ENCODE measurements around the gene AP1B1. TPM values are rescaled to one million over a fixed set of nuclear protein-coding genes. Genes with fewer than 3 reads are reported as not detected.

Gene AP1B1
- total and polyA plus RNA-seq, 2 of the 4 experiments (the other 2 are of a cell fraction) = 55.7 to 70.8 TPM

- TF ChIP-seq MAZ (IDR thresholded peaks at IDR 0.05; ENCODE audit: borderline replicate concordance, low read depth, low read length) = no peak
These were observed 76.7 kb downstream of the AP1B1 start (continued) for GRCh38 chr22:29311464-29312217.

DNA sequence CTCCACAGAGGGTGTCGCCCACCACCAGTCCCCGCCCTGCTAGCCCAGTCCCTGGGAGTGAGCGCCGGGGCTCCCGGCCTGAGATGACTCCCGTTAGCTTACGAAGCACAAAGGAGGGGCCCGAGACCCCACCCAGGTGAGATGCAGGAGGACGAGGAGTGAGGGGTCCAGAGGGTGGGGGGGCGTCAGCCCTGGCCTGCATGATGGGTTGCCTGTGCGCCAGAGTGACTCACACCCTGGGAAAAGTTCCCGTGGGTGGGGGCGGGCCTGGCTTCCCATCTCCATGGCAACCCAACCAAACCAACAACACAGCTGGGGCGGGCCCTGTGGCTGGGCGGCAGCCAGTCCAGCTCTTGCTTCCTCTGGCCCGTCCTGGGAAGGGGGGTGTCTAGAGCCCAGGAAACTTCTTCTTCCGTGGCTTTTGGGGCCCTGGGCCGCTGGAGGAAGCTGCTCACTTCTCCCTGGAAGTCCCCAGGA, 77.5 kb downstream of the AP1B1 start:
- H4K5ac ChIP-seq (ENCODE audit: low read depth, low read length) = no peak overlapping the region
- peak overlapping the region; percentile 61 for H3K4ac ChIP-seq (ENCODE audit: low read depth, low read length)
- H2AFZ ChIP-seq (replicated peaks; ENCODE audit: low read length, poor library complexity) = peak overlapping the region; percentile 87
- POLR2A ChIA-PET (ENCODE audit: unreplicated experiment) = interaction anchor here (0.5 kb wide), 1 partner anchor 63 kb away, joined by 7 read pairs; no protein-coding TSS in a partner anchor
- peak overlapping the region; percentile 96 for H2AK9ac ChIP-seq (replicated peaks; ENCODE audit: low read depth, low read length, poor library complexity)
- peaks cover 8 to 42% of the 10 kb centered on the region in 2 experiments; a peak in 3 of 4 replicates for H3K79me1 ChIP-seq (ENCODE audit: low read depth in 1 of 2, low read length in 2 of 2)
- no TSS peak for BruUV-seq (replicated peaks)
- peak overlapping the region in 1 of 2 experiments; percentile 40; a peak in 1 of 4 replicates for H4K8ac ChIP-seq (ENCODE audit: low read depth in 2 of 2, low read length in 2 of 2)
- H3K4me3 ChIP-seq (ENCODE audit: insufficient read depth, low read depth, low read length) = no peak overlapping the region
- H2AK5ac ChIP-seq (ENCODE audit: low read depth, low read length) = peak overlapping the region; percentile 88
- no CpG with 5 or more reads among the region's 18 CpGs for WGBS, 2 experiments (ENCODE audit: extremely low coverage in 2 of 2, insufficient read length in 1 of 2)
- no peak overlapping the region for H4K91ac ChIP-seq (ENCODE audit: insufficient read depth, low read depth, low read length)
- no peak overlapping the region for H2BK5ac ChIP-seq (ENCODE audit: low read depth, low read length, poor library complexity, severe bottlenecking)
- H3K9ac ChIP-seq (ENCODE audit: low read depth, low read length) = no peak overlapping the region
- H3K4me2 ChIP-seq (ENCODE audit: low read depth, low read length) = peak overlapping the region; percentile 45; the same call in 1 of the 2 replicates
- no peak overlapping the region for H3K14ac ChIP-seq (replicated peaks; ENCODE audit: low read depth, low read length)
- H2BK120ac ChIP-seq (ENCODE audit: low read depth, low read length) = no peak overlapping the region
- no peak overlapping the region for H3K23ac ChIP-seq (ENCODE audit: low read depth, low read length)
- H3K27ac ChIP-seq (ENCODE audit: insufficient read depth, low read length) = 0 out of 2 replicates have a peak overlapping the region, but pooled peaks have one; percentile 33
- ATAC-seq (ENCODE audit: low read depth) (peak; percentile 57), DNase-seq (peak; percentile 96)
- peaks cover 16% of the 10 kb centered on the region for H3K4me1 ChIP-seq (ENCODE audit: control insufficient read depth, insufficient read depth, low read length)
- no peak overlapping the region for H3K56ac ChIP-seq (ENCODE audit: extremely low read depth, insufficient read depth, low read length)
- H4K20me1 ChIP-seq (ENCODE audit: insufficient read depth, low read length) = peaks cover 34% of the 10 kb centered on the region
- H2BK20ac ChIP-seq (ENCODE audit: low read depth, low read length) = no peak overlapping the region
- in situ Hi-C loops (cut with MboI; ENCODE audit: low sequenced_read_pairs) (no loop called here), intact Hi-C loops (cut with micrococcal nuclease) (no loop called here), dilution Hi-C loops (cut with HindIII; ENCODE audit: low sequenced_read_pairs, unreplicated experiment) (no loop called here)
- H3K36me3 ChIP-seq (ENCODE audit: control insufficient read depth, insufficient read depth, low read length) = peaks cover 2% of the 10 kb centered on the region; the same call in 1 of the 2 replicates
- peaks cover 5% of the 10 kb centered on the region; the same call in 1 of the 2 replicates for H3K9me1 ChIP-seq (ENCODE audit: insufficient read depth, low read length)
- H3K18ac ChIP-seq (ENCODE audit: low read depth, low read length) = no peak overlapping the region
- CTCF ChIA-PET = no interaction called here
- H2BK15ac ChIP-seq (ENCODE audit: low read depth, low read length) = no peak overlapping the region
- H3K9me3 ChIP-seq (ENCODE audit: control insufficient read depth, insufficient read depth, low read length) = no peaks in the 10 kb centered on the region
- H3K27me3 ChIP-seq (ENCODE audit: control insufficient read depth, insufficient read depth, low read length) = peaks cover 27% of the 10 kb centered on the region
- TF ChIP-seq, protein P1, sequence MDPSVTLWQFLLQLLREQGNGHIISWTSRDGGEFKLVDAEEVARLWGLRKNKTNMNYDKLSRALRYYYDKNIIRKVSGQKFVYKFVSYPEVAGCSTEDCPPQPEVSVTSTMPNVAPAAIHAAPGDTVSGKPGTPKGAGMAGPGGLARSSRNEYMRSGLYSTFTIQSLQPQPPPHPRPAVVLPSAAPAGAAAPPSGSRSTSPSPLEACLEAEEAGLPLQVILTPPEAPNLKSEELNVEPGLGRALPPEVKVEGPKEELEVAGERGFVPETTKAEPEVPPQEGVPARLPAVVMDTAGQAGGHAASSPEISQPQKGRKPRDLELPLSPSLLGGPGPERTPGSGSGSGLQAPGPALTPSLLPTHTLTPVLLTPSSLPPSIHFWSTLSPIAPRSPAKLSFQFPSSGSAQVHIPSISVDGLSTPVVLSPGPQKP (IDR thresholded peaks at IDR 0.05; ENCODE audit: borderline replicate concordance, low read depth, low read length) = no peak
- no peak for TF ChIP-seq RFX5 (IDR thresholded peaks at IDR 0.05; ENCODE audit: low read depth, low read length)
- TF ChIP-seq NFE2L2 (IDR thresholded peaks at IDR 0.05; ENCODE audit: low read depth, low read length) = 0 out of 2 replicates have a peak, but pooled peaks have one; percentile 6
- no peak for TF ChIP-seq BHLHE40 (IDR thresholded peaks at IDR 0.05; ENCODE audit: low read depth, low read length)
- no peak for TF ChIP-seq RCOR1 (IDR thresholded peaks at IDR 0.05; ENCODE audit: insufficient replicate concordance, low read length)
- TF ChIP-seq RAD21 (IDR thresholded peaks at IDR 0.05; ENCODE audit: low read length) = 0 out of 2 replicates have a peak, but pooled peaks have one; percentile 5
- TF ChIP-seq MAZ (IDR thresholded peaks at IDR 0.05; ENCODE audit: borderline replicate concordance, low read depth, low read length) = peak; percentile 91; the same call in 1 of the 2 replicates
- peak; percentile 49; the same call in 1 of the 2 replicates for TF ChIP-seq POLR2A (IDR thresholded peaks at IDR 0.05; ENCODE audit: low read depth, low read length)
- no peak for TF ChIP-seq SMC3 (IDR thresholded peaks at IDR 0.05; ENCODE audit: low read depth, low read length)
- no peak for TF ChIP-seq MAFK (IDR thresholded peaks at IDR 0.05; ENCODE audit: low read depth, low read length)
- no peak for TF ChIP-seq CTCF (conservative IDR thresholded peaks at IDR 0.05; ENCODE audit: low read depth, low read length)
- TF ChIP-seq FOS (IDR thresholded peaks at IDR 0.05; ENCODE audit: low read depth, low read length) = peak; percentile 88
- no peak for TF ChIP-seq MXI1 (IDR thresholded peaks at IDR 0.05; ENCODE audit: borderline replicate concordance, low read depth, low read length)

Data from IMR-90 (cell line).